Pancreas (tissue), 10 donors: Measurements from ENCODE around the gene FAM204A. TPM values are rescaled to one million over a fixed set of nuclear protein-coding genes. Genes with fewer than 3 reads are reported as not detected.

Experiments
- ATAC-seq, 4 donors: fragments of 200-7000 bp; cut with Tn5 transposase; one replicate each; pipeline versions ENCODE4 v1.8.0 to v1.9.1; 2020; ENCODE audit warnings: mild to moderate bottlenecking in 4 of 4, moderate library complexity in 4 of 4
- DNase-seq, 6 donors: peaks; one replicate each; pipeline ENCODE4 v3.0.0-alpha.2; 2020
- FAIRE-seq: peaks from 2 replicates; lab custom pipeline; 2012; peaks lifted over from hg19 to GRCh38; lab: Jason Lieb, UNC
- H3K27ac ChIP-seq, 4 donors: fragments of 200-600 bp; sonication (generic); 1 replicate in 3 of 4; 2 replicates in 1 of 4; pipeline versions ENCODE4 v1.5.0 to v1.8.0; 2020
- H3K27me3 ChIP-seq, 4 donors: fragments of 200-600 bp; one replicate each; pipeline ENCODE4 v1.8.0; 2021
- H3K36me3 ChIP-seq, 3 donors: fragments of 200-600 bp; sonication (generic) in 1 of 3; one replicate each; pipeline versions ENCODE4 v1.5.0 to v1.8.0; 2020 to 2021
- H3K4me1 ChIP-seq, 3 donors: fragments of 200-600 bp; one replicate each; pipeline ENCODE4 v1.8.0; 2021
- H3K4me3 ChIP-seq, 4 donors: fragments of 200-600 bp; sonication (generic) in 2 of 4; one replicate each; pipeline versions ENCODE4 v1.5.0 to v1.8.0; 2020 to 2021
- H3K9me3 ChIP-seq, 4 donors: fragments of 200-600 bp; one replicate each; pipeline ENCODE4 v1.8.0; 2021
- WGBS, 2 donors: extraction: QIAGEN DNeasy Blood & Tissue Kit; methylation state at CpG; one replicate each; pipeline ENCODE4 v1.1.7; 2013; 5-methylcytosine and 5-hydroxymethylcytosine counted together
- intact Hi-C, 3 donors: fragments of 100-400 bp; cut with DNase I; formaldehyde crosslinking; loops; one replicate each; pipeline versions ENCODE4 v1.11.1 to v1.14.2; 2022
- polyA plus RNA-seq, 2 donors: library from polyadenylated mRNA; stranded (reverse); fragments of 200-250 nt; gene quantifications; one replicate each; pipeline ENCODE4 v1.2.3, GENCODE V29; 2013
- total RNA-seq, 6 donors: library from RNA; stranded (reverse); fragmentation: NEBNext Ultra II Directional in 4 of 6; extraction: Animal tissue kit (Norgen Biotek cat#: 25700) in 4 of 6; gene quantifications; one replicate each; pipeline versions ENCODE4 v1.2.1 to v1.2.4, GENCODE V29; 2021 to 2023
- TF ChIP-seq, protein P1 (sequence below), 4 donors: fragments of 200-600 bp; sonication (generic) in 3 of 4; IDR thresholded peaks; one replicate each; pipeline versions ENCODE4 v1.5.0 to v1.8.0; 2021; ENCODE audit warnings: antibody characterized with exemption in 4 of 4
- donor health status: healthy with polysubstance abuse.
- donor health status: DM: no; HTN: no; CAD: no; lungs with moderate emphysema.
- donor health status: DM: no; HTN: no; CAD: no.
- donor health status: control.
- donor health status: control.
- donor health status: Bipolar disorder and iron deficiency.
- donor health status: DM: yes; HTN: yes; CAD: no.
- donor health status: DM: no; HTN: no; CAD: no.
- donor health status: DM: no; HTN: no; CAD: no.
- donor health status: DM: yes; HTN: yes; CAD: no.

The FAM204A gene
- total and polyA plus RNA-seq, 8 donors: 14.4 to 37.2 (median 27.5) TPM

DNA sequence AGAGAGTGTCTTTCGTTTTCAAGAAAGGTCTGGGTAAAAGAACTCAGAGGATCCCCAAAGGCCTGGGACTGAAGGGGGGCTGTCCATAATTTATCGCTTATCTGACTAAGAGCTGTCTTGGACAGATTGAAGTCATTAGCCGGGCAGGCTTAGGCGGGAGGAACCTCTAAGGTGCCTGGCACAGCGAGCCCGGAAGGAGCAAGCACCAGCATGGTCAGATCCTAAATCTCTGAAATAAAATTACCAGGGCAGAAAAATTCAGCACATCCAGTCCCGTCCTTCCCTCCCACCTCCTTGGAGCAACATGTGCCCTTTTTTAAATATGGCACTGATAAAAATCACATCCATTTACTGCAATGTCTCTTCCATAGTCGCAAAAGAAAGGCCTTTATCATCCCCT, 86.8 kb downstream of the FAM204A start:
- H3K4me3 ChIP-seq: no peak overlapping the region
- H3K4me1 ChIP-seq: no peaks in the 10 kb centered on the region
- TF ChIP-seq, protein P1, sequence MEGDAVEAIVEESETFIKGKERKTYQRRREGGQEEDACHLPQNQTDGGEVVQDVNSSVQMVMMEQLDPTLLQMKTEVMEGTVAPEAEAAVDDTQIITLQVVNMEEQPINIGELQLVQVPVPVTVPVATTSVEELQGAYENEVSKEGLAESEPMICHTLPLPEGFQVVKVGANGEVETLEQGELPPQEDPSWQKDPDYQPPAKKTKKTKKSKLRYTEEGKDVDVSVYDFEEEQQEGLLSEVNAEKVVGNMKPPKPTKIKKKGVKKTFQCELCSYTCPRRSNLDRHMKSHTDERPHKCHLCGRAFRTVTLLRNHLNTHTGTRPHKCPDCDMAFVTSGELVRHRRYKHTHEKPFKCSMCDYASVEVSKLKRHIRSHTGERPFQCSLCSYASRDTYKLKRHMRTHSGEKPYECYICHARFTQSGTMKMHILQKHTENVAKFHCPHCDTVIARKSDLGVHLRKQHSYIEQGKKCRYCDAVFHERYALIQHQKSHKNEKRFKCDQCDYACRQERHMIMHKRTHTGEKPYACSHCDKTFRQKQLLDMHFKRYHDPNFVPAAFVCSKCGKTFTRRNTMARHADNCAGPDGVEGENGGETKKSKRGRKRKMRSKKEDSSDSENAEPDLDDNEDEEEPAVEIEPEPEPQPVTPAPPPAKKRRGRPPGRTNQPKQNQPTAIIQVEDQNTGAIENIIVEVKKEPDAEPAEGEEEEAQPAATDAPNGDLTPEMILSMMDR (IDR thresholded peaks at IDR 0.05): no peak
- ATAC-seq (no peak), FAIRE-seq (no peak), DNase-seq (no peak)
- no peak overlapping the region for H3K27ac ChIP-seq
- no peaks in the 10 kb centered on the region for H3K36me3 ChIP-seq
- intact Hi-C loops: no loop called here
- no peaks in the 10 kb centered on the region for H3K27me3 ChIP-seq
- 74 to 80% methylated on average over 8 of the region's 8 CpGs for WGBS, 2 donors
- no peaks in the 10 kb centered on the region for H3K9me3 ChIP-seq

DNA sequence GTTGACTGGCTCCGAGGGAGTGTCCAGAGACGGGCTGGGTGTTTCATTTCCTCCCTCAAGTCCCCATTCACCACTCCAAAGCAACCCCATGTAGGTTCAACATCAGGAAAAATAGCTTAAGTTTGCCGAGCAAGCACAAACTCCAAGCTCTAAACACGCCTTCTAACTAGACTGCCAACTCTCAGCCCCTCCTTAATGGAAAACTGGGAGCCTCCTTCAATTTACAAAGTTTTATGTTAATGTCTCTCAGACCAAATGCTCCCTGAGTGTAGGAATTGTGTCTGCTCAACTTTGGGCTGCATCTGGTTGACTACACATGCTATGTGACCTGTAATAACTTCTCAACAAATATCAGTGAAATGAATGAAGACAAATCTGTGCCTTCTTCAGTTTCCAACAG, 87.5 kb downstream of the FAM204A start:
- TF ChIP-seq, protein P1 (IDR thresholded peaks at IDR 0.05): no peak
- Histone ChIP-seq H3K4me1 (no peaks in the 10 kb centered on the region), H3K4me3 (no peak overlapping the region), H3K9me3 (no peaks in the 10 kb centered on the region), H3K36me3 (no peaks in the 10 kb centered on the region), H3K27me3 (no peaks in the 10 kb centered on the region), H3K27ac (no peak overlapping the region)
- intact Hi-C loops: no loop called here
- DNase-seq: no peak
- FAIRE-seq: no peak
- WGBS, 2 donors: 45 to 67% methylated on average over 4 of the region's 4 CpGs
- ATAC-seq: no peak

DNA sequence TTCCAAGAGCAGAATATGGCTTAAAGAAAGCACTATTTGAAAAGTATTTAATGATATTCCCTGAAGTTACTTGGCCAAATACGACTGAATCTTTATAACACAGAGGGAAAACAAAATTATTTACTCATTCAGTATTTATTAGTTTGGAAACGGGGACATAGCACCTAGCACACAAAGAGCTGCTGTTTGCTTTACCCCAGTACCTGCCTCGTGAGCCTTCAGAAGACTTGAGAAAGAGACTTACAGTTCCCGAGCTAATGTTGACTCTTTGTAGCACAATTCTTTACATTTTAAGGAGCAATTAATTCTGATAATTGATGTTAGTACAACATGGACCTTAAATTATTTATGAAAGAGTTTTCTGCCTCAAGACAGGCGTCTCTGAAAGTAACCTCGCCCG, 88.7 kb downstream of the FAM204A start:
- no peaks in the 10 kb centered on the region for H3K36me3 ChIP-seq
- intact Hi-C loops: no loop called here
- DNase-seq (no peak), ATAC-seq (no peak), FAIRE-seq (no peak)
- TF ChIP-seq, protein P1 (IDR thresholded peaks at IDR 0.05): no peak
- 51 to 54% methylated on average over 7 of the region's 7 CpGs for WGBS, 2 donors
- H3K4me1 ChIP-seq: no peaks in the 10 kb centered on the region
- H3K27me3 ChIP-seq: no peaks in the 10 kb centered on the region
- no peak overlapping the region for H3K4me3 ChIP-seq
- H3K9me3 ChIP-seq: no peaks in the 10 kb centered on the region
- no peak overlapping the region for H3K27ac ChIP-seq

DNA sequence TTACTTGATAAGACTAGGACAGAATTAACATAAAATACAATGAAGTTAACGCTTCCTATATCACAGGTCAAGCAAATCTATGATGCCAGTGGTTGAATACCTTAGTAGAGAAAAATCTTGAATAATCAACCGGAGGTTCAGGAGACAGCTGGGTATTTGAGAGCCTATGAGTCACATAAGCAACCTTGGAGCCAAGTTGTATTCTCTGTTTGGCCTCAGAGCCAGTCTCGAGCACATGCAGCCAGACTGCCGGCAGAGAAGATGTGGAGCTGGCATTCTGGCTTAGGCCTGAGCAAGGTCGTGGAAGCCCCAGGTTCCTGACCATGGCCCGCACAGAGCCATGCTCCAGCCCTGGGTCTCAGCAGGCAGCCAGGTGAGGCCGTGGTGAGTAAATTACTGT, 90.3 kb downstream of the FAM204A start:
- Histone ChIP-seq H3K4me3 (no peak overlapping the region), H3K27me3 (no peaks in the 10 kb centered on the region), H3K9me3 (no peaks in the 10 kb centered on the region), H3K36me3 (no peaks in the 10 kb centered on the region), H3K27ac (no peak overlapping the region), H3K4me1 (no peaks in the 10 kb centered on the region)
- no peak for DNase-seq
- TF ChIP-seq, protein P1 (IDR thresholded peaks at IDR 0.05): no peak
- no peak for FAIRE-seq
- 75 to 80% methylated on average over 7 of the region's 7 CpGs for WGBS, 2 donors
- no peak for ATAC-seq
- intact Hi-C loops: no loop called here

DNA sequence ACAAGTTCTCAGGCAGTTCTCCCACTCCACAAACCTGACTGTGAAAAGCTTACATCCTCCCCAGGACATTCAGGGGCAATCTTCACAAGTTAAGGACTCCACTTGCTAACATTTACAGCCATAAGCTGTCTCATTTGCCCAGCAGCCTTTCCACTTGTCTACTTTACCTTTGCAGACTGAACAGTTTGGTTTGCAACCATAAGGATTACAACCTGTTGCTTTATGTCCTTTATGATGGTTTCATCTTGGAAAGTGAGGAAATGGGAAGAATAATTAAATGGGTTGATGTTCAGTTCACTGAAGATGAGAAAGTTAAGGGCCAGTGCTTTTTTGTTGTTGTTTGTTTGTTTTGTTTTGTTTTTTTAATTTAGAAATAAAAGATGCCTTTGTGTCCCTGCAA, 92.4 kb downstream of the FAM204A start:
- Histone ChIP-seq H3K36me3 (no peaks in the 10 kb centered on the region), H3K27me3 (peaks cover 0 to 8% (median 2%) of the 10 kb centered on the region in 4 donors), H3K4me1 (no peaks in the 10 kb centered on the region), H3K4me3 (no peak overlapping the region), H3K9me3 (no peaks in the 10 kb centered on the region), H3K27ac (no peak overlapping the region)
- TF ChIP-seq, protein P1 (IDR thresholded peaks at IDR 0.05): no peak
- no peak for ATAC-seq
- intact Hi-C loops: no loop called here
- no peak for DNase-seq
- FAIRE-seq: no peak
